IMR-90 (cell line): ENCODE data around the gene SNX14. TPM values are rescaled to one million over a fixed set of nuclear protein-coding genes. Genes with fewer than 3 reads are reported as not detected.

Experiments used
- ATAC-seq: fragments of 200-7000 bp; cut with Tn5 transposase; 2 replicates; pipeline ENCODE4 v1.9.1; 2020; ENCODE audit warnings: low read depth, mild to moderate bottlenecking, moderate library complexity
- BruUV-seq: library from RNA; stranded (reverse); fragments of 400-500 nt; replicated peaks from 2 replicates; lab custom pipeline; 2021; lab: Mats Ljungman, UMichigan
- CTCF ChIA-PET: fragments of 300-600 bp; formaldehyde crosslinking; extraction: SDS; loops from one replicate; lab custom pipeline; 2021; ENCODE audit warnings: antibody characterized with exemption; lab: Yijun Ruan, JAX
- POLR2A ChIA-PET: fragments of 300-600 bp; sonication (Branson Sonifier 250); formaldehyde crosslinking; loops from one replicate; lab custom pipeline; 2022; ENCODE audit warnings: antibody characterized with exemption; ENCODE audit not compliant: unreplicated experiment; lab: Charles Lee
- DNase-seq: peaks from one replicate; pipeline ENCODE4 v3.0.0; 2013
- H2AFZ ChIP-seq: replicated peaks from 2 replicates; pipeline ENCODE3; 2013; ENCODE audit warnings: low read length, mild to moderate bottlenecking; ENCODE audit not compliant: poor library complexity
- H2AK5ac ChIP-seq: 2 replicates; pipeline ENCODE4 v1.6.1; 2013; ENCODE audit warnings: low read depth, low read length, inconsistent platforms
- H2AK9ac ChIP-seq: replicated peaks from 2 replicates; pipeline ENCODE3; 2013; ENCODE audit warnings: mild to moderate bottlenecking, low read depth, low read length, moderate library complexity; ENCODE audit not compliant: poor library complexity
- H2BK120ac ChIP-seq: 2 replicates; pipeline ENCODE4 v1.6.1; 2013; ENCODE audit warnings: low read depth, low read length, inconsistent platforms
- H2BK15ac ChIP-seq: 3 replicates; pipeline ENCODE4 v1.6.1; 2013; ENCODE audit warnings: low read depth, low read length, inconsistent platforms
- H2BK20ac ChIP-seq: 2 replicates; pipeline ENCODE4 v1.6.1; 2013; ENCODE audit warnings: low read depth, mild to moderate bottlenecking, inconsistent platforms, low read length, moderate library complexity
- H2BK5ac ChIP-seq: 2 replicates; pipeline ENCODE4 v1.6.1; 2013; ENCODE audit warnings: mild to moderate bottlenecking, low read depth, low read length, inconsistent platforms; ENCODE audit not compliant: poor library complexity, severe bottlenecking
- H3K14ac ChIP-seq: replicated peaks from 2 replicates; pipeline ENCODE4 v1.6.1; 2013; ENCODE audit warnings: low read depth, low read length, inconsistent platforms
- H3K18ac ChIP-seq: 2 replicates; pipeline ENCODE4 v1.6.1; 2013; ENCODE audit warnings: low read depth, low read length, control low read depth
- H3K23ac ChIP-seq: 2 replicates; pipeline ENCODE4 v1.6.1; 2013; ENCODE audit warnings: low read depth, low read length, inconsistent platforms
- H3K27ac ChIP-seq: 2 replicates; pipeline ENCODE4 v1.5.1; 2013; ENCODE audit warnings: mild to moderate bottlenecking, control low read depth, low read length; ENCODE audit not compliant: insufficient read depth
- H3K27me3 ChIP-seq: 2 replicates; pipeline ENCODE4 v1.6.1; 2013; ENCODE audit warnings: low read length; ENCODE audit not compliant: control insufficient read depth, insufficient read depth
- H3K36me3 ChIP-seq: 2 replicates; pipeline ENCODE4 v1.6.1; 2013; ENCODE audit warnings: low read length, mixed read lengths; ENCODE audit not compliant: control insufficient read depth, insufficient read depth
- H3K4ac ChIP-seq: 2 replicates; pipeline ENCODE4 v1.6.1; 2013; ENCODE audit warnings: low read depth, low read length, inconsistent platforms
- H3K4me1 ChIP-seq: 2 replicates; pipeline ENCODE4 v1.6.1; 2013; ENCODE audit warnings: low read length, mixed read lengths; ENCODE audit not compliant: control insufficient read depth, insufficient read depth
- H3K4me2 ChIP-seq: 2 replicates; pipeline ENCODE4 v1.6.1; 2013; ENCODE audit warnings: low read depth, mild to moderate bottlenecking, control low read depth, low read length, moderate library complexity
- H3K4me3 ChIP-seq: 2 replicates; pipeline ENCODE4 v1.5.1; 2013; ENCODE audit warnings: low read depth, mild to moderate bottlenecking, control low read depth, low read length, moderate library complexity; ENCODE audit not compliant: insufficient read depth
- H3K56ac ChIP-seq: 2 replicates; pipeline ENCODE4 v1.6.1; 2013; ENCODE audit warnings: low read length, inconsistent platforms; ENCODE audit not compliant: insufficient read depth; ENCODE audit errors: extremely low read depth
- H3K79me1 ChIP-seq, 2 experiments: 2 replicates each; pipeline ENCODE4 v1.6.1; 2013; ENCODE audit warnings: low read length in 2 of 2, inconsistent platforms in 1 of 2, low read depth in 1 of 2
- H3K9ac ChIP-seq: 2 replicates; pipeline ENCODE4 v1.6.1; 2013; ENCODE audit warnings: low read depth, low read length, control low read depth
- H3K9me1 ChIP-seq: 2 replicates; pipeline ENCODE4 v1.6.1; 2013; ENCODE audit warnings: low read length, inconsistent platforms; ENCODE audit not compliant: insufficient read depth
- H3K9me3 ChIP-seq: 2 replicates; pipeline ENCODE4 v1.6.1; 2013; ENCODE audit warnings: low read length; ENCODE audit not compliant: control insufficient read depth, insufficient read depth
- H4K20me1 ChIP-seq: 2 replicates; pipeline ENCODE4 v1.6.1; 2013; ENCODE audit warnings: low read length, inconsistent platforms; ENCODE audit not compliant: insufficient read depth
- H4K5ac ChIP-seq: 2 replicates; pipeline ENCODE4 v1.6.1; 2013; ENCODE audit warnings: mild to moderate bottlenecking, low read depth, low read length, control low read depth
- H4K8ac ChIP-seq, 2 experiments: 2 replicates each; pipeline ENCODE4 v1.6.1; 2013; ENCODE audit warnings: low read depth in 2 of 2, low read length in 2 of 2, control low read depth in 1 of 2, inconsistent platforms in 1 of 2
- H4K91ac ChIP-seq: 2 replicates; pipeline ENCODE4 v1.6.1; 2013; ENCODE audit warnings: low read depth, low read length, inconsistent platforms; ENCODE audit not compliant: insufficient read depth
- POLR2A ChIP-seq: IDR thresholded peaks from 2 replicates; pipeline ENCODE4 v1.6.1; 2012; ENCODE audit warnings: mild to moderate bottlenecking, low read depth, low read length
- SMC3 ChIP-seq: fragments of 150-350 bp; IDR thresholded peaks from 2 replicates; pipeline ENCODE4 v1.6.1; 2016; ENCODE audit warnings: low read depth, mild to moderate bottlenecking, antibody characterized with exemption, low read length, moderate library complexity
- USF2 ChIP-seq: fragments of 150-350 bp; IDR thresholded peaks from 2 replicates; pipeline ENCODE4 v1.6.1; 2017; ENCODE audit warnings: mild to moderate bottlenecking, antibody characterized with exemption, low read length, low read depth
- WGBS, 2 experiments: methylation state at CpG; one replicate each; pipeline versions ENCODE4 v1.1.5 to v1.1.7; 2013; ENCODE audit warnings: missing lambda C conversion rate in 2 of 2; ENCODE audit not compliant: insufficient read length in 1 of 2; ENCODE audit errors: extremely low coverage in 2 of 2; 5-methylcytosine and 5-hydroxymethylcytosine counted together
- dilution Hi-C: fragments of 300-500 bp; cut with HindIII; formaldehyde crosslinking; loops from one replicate; pipeline ENCODE4 v1.14.3; 2018; ENCODE audit warnings: low sequenced_read_pairs; ENCODE audit not compliant: unreplicated experiment
- in situ Hi-C: fragments of 300-500 bp; cut with MboI; formaldehyde crosslinking; loops from 3 replicates; pipeline ENCODE4 v1.14.3; 2019; ENCODE audit warnings: low sequenced_read_pairs, inconsistent platforms, mixed read lengths
- intact Hi-C: fragments of 100-400 bp; cut with micrococcal nuclease; formaldehyde crosslinking; loops from 2 replicates; pipeline ENCODE4 v1.10.0; 2022
- polyA plus RNA-seq, 3 experiments: library from polyadenylated mRNA; depleted of rRNA; stranded (reverse); fragments of >200 nt; gene quantifications; 2 replicates each; pipeline ENCODE4 v1.2.3, GENCODE V29; 2012; ENCODE audit warnings: low replicate concordance in 1 of 3
- total RNA-seq: library from RNA; depleted of rRNA; stranded (reverse); fragments of >200 nt; gene quantifications from 2 replicates; pipeline ENCODE4 v1.2.3, GENCODE V29; 2012

The SNX14 gene
- total and polyA plus RNA-seq, 2 of the 4 experiments (the other 2 are of a cell fraction): 39.9 to 61.8 TPM

- intact Hi-C loops: no loop called here
- Histone ChIP-seq H4K91ac (no peak overlapping the region), H3K4me3 (no peak overlapping the region), H3K27me3 (no peaks in the 10 kb centered on the region), H4K5ac (no peak overlapping the region), H2AK5ac (no peak overlapping the region), H3K56ac (no peak overlapping the region), H3K18ac (no peak overlapping the region), H4K8ac (no peak overlapping the region), H2BK120ac (no peak overlapping the region), H3K4ac (no peak overlapping the region), H3K4me1 (peaks cover 4% of the 10 kb centered on the region), H3K79me1 (peaks cover 0 to 2% of the 10 kb centered on the region in 2 experiments; a peak in 1 of 4 replicates), H3K14ac (no peak overlapping the region), H3K9me3 (no peaks in the 10 kb centered on the region), H2AK9ac (no peak overlapping the region), H4K20me1 (no peaks in the 10 kb centered on the region), H3K23ac (no peak overlapping the region), H2AFZ (no peak overlapping the region), H2BK20ac (no peak overlapping the region), H2BK15ac (no peak overlapping the region), H3K36me3 (peaks cover 13% of the 10 kb centered on the region), H3K4me2 (no peak overlapping the region), H3K9ac (no peak overlapping the region), H2BK5ac (no peak overlapping the region), H3K27ac (no peak overlapping the region), H3K9me1 (no peaks in the 10 kb centered on the region)
- no TSS peak for BruUV-seq
- WGBS, 2 experiments: 96% methylated on average over 4 of the region's 5 CpGs; no CpG with 5 or more reads in 1 of the 2 experiments
- POLR2A ChIA-PET: no interaction called here
- no peak for TF ChIP-seq USF2
- no peak for TF ChIP-seq SMC3
- no peak for TF ChIP-seq POLR2A
- in situ Hi-C loops: no loop called here
- CTCF ChIA-PET: no interaction called here
- DNase-seq: no peak
- no peak for ATAC-seq
- dilution Hi-C loops: no loop called here
Measured at GRCh38 chr6:85496856-85497255, 96.8 kb downstream of the SNX14 start.
